Body of pancreas (tissue), 4 donors: ENCODE data around the gene SLC19A1.

ENCODE experiments used
- POLR2A ChIP-seq, 3 donors: fragments of 450-650 bp; IDR thresholded peaks; one replicate each; pipeline ENCODE4 v1.6.1; 2016; ENCODE audit warnings: antibody characterized with exemption in 3 of 3, mild to moderate bottlenecking in 2 of 3
- TF ChIP-seq, protein P1 (sequence below), 7 experiments: fragments of 450-650 bp in 4 of 7; fragments of 200-600 bp in 3 of 7; sonication (generic) in 3 of 7; IDR thresholded peaks; one replicate each; pipeline ENCODE4 v1.5.1; 2016 to 2019; ENCODE audit warnings: antibody characterized with exemption in 7 of 7

GRCh38 chr21:45468971-45469272 lies 73.3 kb downstream of the SLC19A1 start:
- TF ChIP-seq, protein P1, sequence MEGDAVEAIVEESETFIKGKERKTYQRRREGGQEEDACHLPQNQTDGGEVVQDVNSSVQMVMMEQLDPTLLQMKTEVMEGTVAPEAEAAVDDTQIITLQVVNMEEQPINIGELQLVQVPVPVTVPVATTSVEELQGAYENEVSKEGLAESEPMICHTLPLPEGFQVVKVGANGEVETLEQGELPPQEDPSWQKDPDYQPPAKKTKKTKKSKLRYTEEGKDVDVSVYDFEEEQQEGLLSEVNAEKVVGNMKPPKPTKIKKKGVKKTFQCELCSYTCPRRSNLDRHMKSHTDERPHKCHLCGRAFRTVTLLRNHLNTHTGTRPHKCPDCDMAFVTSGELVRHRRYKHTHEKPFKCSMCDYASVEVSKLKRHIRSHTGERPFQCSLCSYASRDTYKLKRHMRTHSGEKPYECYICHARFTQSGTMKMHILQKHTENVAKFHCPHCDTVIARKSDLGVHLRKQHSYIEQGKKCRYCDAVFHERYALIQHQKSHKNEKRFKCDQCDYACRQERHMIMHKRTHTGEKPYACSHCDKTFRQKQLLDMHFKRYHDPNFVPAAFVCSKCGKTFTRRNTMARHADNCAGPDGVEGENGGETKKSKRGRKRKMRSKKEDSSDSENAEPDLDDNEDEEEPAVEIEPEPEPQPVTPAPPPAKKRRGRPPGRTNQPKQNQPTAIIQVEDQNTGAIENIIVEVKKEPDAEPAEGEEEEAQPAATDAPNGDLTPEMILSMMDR (IDR thresholded peaks at IDR 0.05) = no peak
- TF ChIP-seq POLR2A (IDR thresholded peaks at IDR 0.05) = no peak
